Spleen (tissue), 7 donors: ENCODE measurements around the gene HBD.

Experiments used
- CTCF ChIP-seq, 11 experiments: fragments of 200-600 bp in 7 of 11; fragments of 450-650 bp in 4 of 11; sonication (generic) in 4 of 11; IDR thresholded peaks in 8 of 11; conservative IDR thresholded peaks in 3 of 11; 1 replicate in 7 of 11; 2 replicates in 4 of 11; pipeline versions ENCODE4 v1.4.0 to v1.8.0; 2016 to 2021; ENCODE audit warnings: antibody characterized with exemption in 11 of 11, inconsistent platforms in 4 of 11, mild to moderate bottlenecking in 1 of 11
- POLR2A ChIP-seq, 3 donors: fragments of 450-650 bp; IDR thresholded peaks; one replicate each; pipeline ENCODE4 v1.5.1; 2017; ENCODE audit warnings: antibody characterized with exemption in 3 of 3, mild to moderate bottlenecking in 1 of 3
- POLR2AphosphoS5 ChIP-seq, 3 donors: sonication (generic); formaldehyde crosslinking; IDR thresholded peaks; one replicate each; pipeline ENCODE4 v1.5.1; 2017; ENCODE audit warnings: antibody characterized with exemption in 3 of 3
- donor health status: DM: no; HTN: no; CAD: no; lungs with moderate emphysema.
- donor health status: DM: no; HTN: no; CAD: no.
- donor health status: DM: no; HTN: no; CAD: no.

- no peak for TF ChIP-seq POLR2AphosphoS5 (IDR thresholded peaks at IDR 0.05)
- no peak for TF ChIP-seq CTCF (IDR thresholded peaks at IDR 0.05 in 8 of 11, conservative IDR thresholded peaks at IDR 0.05 in 3 of 11)
- no peak for TF ChIP-seq POLR2A (IDR thresholded peaks at IDR 0.05)
Observed at GRCh38 chr11:5240056-5240455, 5.8 kb upstream of the HBD start.
